ENCODE measurements around the gene UACA.

DNA sequence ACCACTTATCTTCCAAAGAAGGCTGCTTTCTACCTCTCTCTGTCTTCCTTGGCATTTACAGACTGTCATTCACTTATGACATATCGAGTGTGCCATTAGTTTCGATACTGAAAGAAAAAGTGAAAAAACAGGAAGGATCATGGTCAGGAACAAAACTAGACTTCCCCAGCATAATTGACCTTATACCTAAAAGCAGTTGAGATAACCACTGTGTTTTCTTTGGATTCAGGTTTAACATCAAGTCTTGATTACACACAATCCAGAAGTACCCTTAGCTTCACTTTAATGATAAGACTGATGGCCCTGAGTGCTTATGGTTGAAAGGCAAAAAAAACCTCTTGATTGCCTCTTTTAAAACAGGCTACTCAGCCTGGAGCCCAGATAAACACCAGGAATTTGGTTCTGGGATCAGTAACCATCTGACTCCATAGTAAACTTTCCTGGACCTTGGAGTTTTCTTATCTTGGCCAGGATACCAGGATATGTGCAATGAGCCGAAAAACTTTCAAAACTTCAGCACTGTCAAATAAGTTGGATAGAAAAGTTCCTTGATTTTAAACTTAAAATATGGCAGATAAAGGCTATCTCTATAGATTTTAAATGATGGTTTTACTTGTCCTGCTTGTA is 5.0 kb upstream of the UACA start:
- TF ChIP-seq POLR2A (IDR thresholded peaks at IDR 0.05; ENCODE audit: low read depth, low read length) = no peak
- TF ChIP-seq TAF1 (IDR thresholded peaks at IDR 0.05; ENCODE audit: borderline replicate concordance, low read depth, low read length) = no peak
- TF ChIP-seq POLR2AphosphoS5 (IDR thresholded peaks at IDR 0.05; ENCODE audit: low read depth, low read length) = no peak
